K562 (cell line): Measurements from ENCODE around the gene STYXL1. TPM values are rescaled to one million over a fixed set of nuclear protein-coding genes. Genes with fewer than 3 reads are reported as not detected.

ENCODE experiments used
- ATAC-seq: fragments of 200-7000 bp; cut with Tn5 transposase; 3 replicates; pipeline ENCODE4 v1.9.1; 2020; ENCODE audit warnings: moderate library complexity
- BruUV-seq: library from RNA; stranded (reverse); fragments of 400-500 nt; replicated peaks from 2 replicates; lab custom pipeline; 2021; lab: Mats Ljungman, UMichigan
- CTCF ChIA-PET: fragments of 300-600 bp; formaldehyde crosslinking; extraction: SDS; loops from one replicate; lab custom pipeline; 2021; ENCODE audit warnings: low intra/inter-chr PET ratio; lab: Yijun Ruan, JAX
- POLR2A ChIA-PET: fragments of 300-600, 350-650 bp; sonication (Branson Sonifier 250); formaldehyde crosslinking; extraction: SDS; loops from one replicate; lab custom pipeline; 2021; ENCODE audit warnings: antibody characterized with exemption, inconsistent platforms; lab: Yijun Ruan, JAX
- DNase-seq, 4 experiments: peaks; one replicate each; pipeline versions ENCODE4 v3.0.0 to v3.0.0-alpha.2; 2011 to 2018; ENCODE audit warnings: low spot score in 3 of 4, mixed read lengths in 3 of 4; ENCODE audit errors: extremely low read depth in 1 of 4
- FAIRE-seq: peaks from 2 replicates; lab custom pipeline; 2011; peaks lifted over from hg19 to GRCh38; lab: Jason Lieb, UNC
- H2AFZ ChIP-seq: 2 replicates; pipeline ENCODE4 v1.6.0; 2011; ENCODE audit warnings: low read depth, low read length, control low read depth, inconsistent platforms
- H3K27ac ChIP-seq: fragments of 200-600 bp; 3 replicates; pipeline ENCODE4 v1.8.0; 2011; ENCODE audit warnings: low read depth, mild to moderate bottlenecking, control low read depth, inconsistent platforms, low read length, moderate library complexity, mixed read lengths; ENCODE audit errors: extremely low read depth
- H3K27me3 ChIP-seq, 2 experiments: fragments of 300-600 bp in 1 of 2; 2 replicates in 1 of 2; 3 replicates in 1 of 2; pipeline versions ENCODE4 v1.6.0 to v1.8.0; 2011; ENCODE audit warnings: inconsistent platforms in 2 of 2, low read length in 2 of 2, mild to moderate bottlenecking in 1 of 2, mixed read lengths in 1 of 2, moderate library complexity in 1 of 2; ENCODE audit not compliant: control insufficient read depth in 2 of 2, insufficient read depth in 2 of 2
- H3K36me3 ChIP-seq: fragments of 300-600 bp; 3 replicates; pipeline ENCODE4 v1.8.0; 2011; ENCODE audit warnings: mild to moderate bottlenecking, low read length, inconsistent platforms; ENCODE audit not compliant: control insufficient read depth, insufficient read depth
- H3K4me1 ChIP-seq, 2 experiments: fragments of 200-600 bp in 1 of 2; replicated peaks in 1 of 2; 2 replicates in 1 of 2; 3 replicates in 1 of 2; pipeline versions ENCODE4 v1.5.1 to v1.8.0; 2011; ENCODE audit warnings: inconsistent platforms in 2 of 2, low read length in 2 of 2, mild to moderate bottlenecking in 1 of 2, mixed read lengths in 1 of 2, moderate library complexity in 1 of 2; ENCODE audit not compliant: control insufficient read depth in 2 of 2, insufficient read depth in 2 of 2
- H3K4me2 ChIP-seq: 2 replicates; pipeline ENCODE4 v1.6.1; 2011; ENCODE audit warnings: low read length, control low read depth, inconsistent platforms, mixed read lengths; ENCODE audit not compliant: insufficient read depth
- H3K4me3 ChIP-seq: fragments of 200-600 bp; sonication (generic), shearing (Covaris generic); 2 replicates; pipeline ENCODE4 v1.5.1; 2016; ENCODE audit warnings: control low read depth, inconsistent platforms
- H3K79me2 ChIP-seq: fragments of 200-600 bp; 3 replicates; pipeline ENCODE4 v1.8.0; 2011; ENCODE audit warnings: low read length, inconsistent platforms; ENCODE audit not compliant: control insufficient read depth, insufficient read depth
- H3K9ac ChIP-seq, 2 experiments: 2 replicates each; pipeline versions ENCODE4 v1.6.0 to v1.6.1; 2011; ENCODE audit warnings: low read depth in 2 of 2, low read length in 2 of 2, control low read depth in 1 of 2, inconsistent platforms in 1 of 2, mild to moderate bottlenecking in 1 of 2, mixed read lengths in 1 of 2; ENCODE audit not compliant: insufficient read depth in 1 of 2
- H3K9me1 ChIP-seq: one replicate; pipeline ENCODE4 v1.6.0; 2011; ENCODE audit warnings: inconsistent platforms, mild to moderate bottlenecking, low read length, moderate library complexity; ENCODE audit not compliant: control insufficient read depth, insufficient read depth
- H3K9me3 ChIP-seq: replicated peaks from 2 replicates; pipeline ENCODE4 v1.5.1; 2011; ENCODE audit warnings: low read depth, low read length, inconsistent platforms; ENCODE audit not compliant: control insufficient read depth, insufficient read depth
- H4K20me1 ChIP-seq: replicated peaks from 2 replicates; pipeline ENCODE4 v1.6.1; 2011; ENCODE audit warnings: low read length, inconsistent platforms, mixed read lengths; ENCODE audit not compliant: control insufficient read depth, insufficient read depth
- C11orf30 ChIP-seq: fragments of 450-650 bp; IDR thresholded peaks from 2 replicates; pipeline ENCODE4 v1.6.1; 2016; ENCODE audit warnings: low read depth, mild to moderate bottlenecking
- CEBPB ChIP-seq: fragments of 450-650 bp; IDR thresholded peaks from 2 replicates; pipeline ENCODE4 v1.6.1; 2016; ENCODE audit warnings: missing genetic modification characterization, missing compliant biosample characterization
- CEBPG ChIP-seq, 3 experiments: fragments of 200-800 bp in 1 of 3; sonication (Bioruptor generic) in 1 of 3; sonication (generic) in 1 of 3; formaldehyde crosslinking in 1 of 3; IDR thresholded peaks in 2 of 3; conservative IDR thresholded peaks in 1 of 3; 2 replicates each; pipeline versions ENCODE4 v1.6.1 to v1.8.0; 2016 to 2022; ENCODE audit warnings: missing compliant biosample characterization in 2 of 3, missing genetic modification characterization in 2 of 3, mild to moderate bottlenecking in 1 of 3, missing genetic modification reagents in 1 of 3
- GATAD2B ChIP-seq: fragments of 450-650 bp; IDR thresholded peaks from 2 replicates; pipeline ENCODE4 v1.6.1; 2017; ENCODE audit warnings: mild to moderate bottlenecking, borderline replicate concordance
- GTF2E2 ChIP-seq: fragments of 200-800 bp; sonication (Bioruptor generic); IDR thresholded peaks from 2 replicates; pipeline ENCODE4 v1.6.1; 2016; ENCODE audit warnings: missing genetic modification characterization, missing compliant biosample characterization
- HMG20B ChIP-seq: fragments of 250-450 bp; sonication (Bioruptor Pico); IDR thresholded peaks from 2 replicates; pipeline ENCODE4 v1.5.0; 2021; ENCODE audit warnings: mild to moderate bottlenecking
- NCOA6 ChIP-seq: fragments of 450-650 bp; IDR thresholded peaks from 2 replicates; pipeline ENCODE4 v1.6.1; 2017; ENCODE audit warnings: mild to moderate bottlenecking
- NFYB ChIP-seq: IDR thresholded peaks from 2 replicates; pipeline ENCODE4 v1.6.1; 2011; ENCODE audit warnings: mild to moderate bottlenecking, moderate library complexity; ENCODE audit not compliant: insufficient read length; ENCODE audit errors: extremely low read depth
- NR2C1 ChIP-seq, 2 experiments: fragments of 450-650 bp; IDR thresholded peaks; 2 replicates each; pipeline ENCODE4 v1.6.1; 2017; ENCODE audit warnings: mild to moderate bottlenecking in 2 of 2, antibody characterized with exemption in 1 of 2, inconsistent platforms in 1 of 2, missing compliant biosample characterization in 1 of 2, missing genetic modification characterization in 1 of 2
- NR2C2 ChIP-seq, 2 experiments: fragments of 200-800 bp in 1 of 2; sonication (Bioruptor generic) in 1 of 2; sonication (generic) in 1 of 2; formaldehyde crosslinking in 1 of 2; IDR thresholded peaks; 2 replicates each; pipeline versions ENCODE4 v1.6.1 to v1.8.0; 2016 to 2022; ENCODE audit warnings: mild to moderate bottlenecking in 1 of 2, missing compliant biosample characterization in 1 of 2, missing genetic modification characterization in 1 of 2, missing genetic modification reagents in 1 of 2
- POLR2G ChIP-seq: fragments of 200-400 bp; formaldehyde crosslinking; IDR thresholded peaks from 2 replicates; pipeline ENCODE4 v1.6.1; 2017; ENCODE audit warnings: low read depth, mild to moderate bottlenecking, antibody characterized with exemption, low read length, moderate library complexity
- SPI1 ChIP-seq: IDR thresholded peaks from 2 replicates; pipeline ENCODE4 v1.6.1; 2011; ENCODE audit warnings: low read depth, low read length, control low read depth, borderline replicate concordance
- TAF9B ChIP-seq: fragments of 450-650 bp; IDR thresholded peaks from 2 replicates; pipeline ENCODE4 v1.6.1; 2018; ENCODE audit warnings: mild to moderate bottlenecking; ENCODE audit not compliant: partially characterized antibody
- TCF3 ChIP-seq: sonication (generic); formaldehyde crosslinking; IDR thresholded peaks from 2 replicates; pipeline ENCODE4 v1.4.0; 2020; ENCODE audit warnings: mild to moderate bottlenecking, missing genetic modification reagents
- ZBTB33 ChIP-seq: sonication (generic); formaldehyde crosslinking; IDR thresholded peaks from 2 replicates; pipeline ENCODE4 v1.8.1; 2023; ENCODE audit warnings: mild to moderate bottlenecking, missing genetic modification reagents
- ZFPM2 ChIP-seq: fragments of 250-450 bp; sonication (Bioruptor Pico); IDR thresholded peaks from 2 replicates; pipeline ENCODE4 v1.5.1; 2022; ENCODE audit warnings: mild to moderate bottlenecking
- ZKSCAN8 ChIP-seq: fragments of 200-800 bp; sonication (Bioruptor generic); IDR thresholded peaks from 2 replicates; pipeline ENCODE4 v1.6.1; 2016; ENCODE audit warnings: missing genetic modification characterization, missing compliant biosample characterization
- WGBS: fragments of 100-300 bp; shearing (Covaris generic); methylation state at CpG from one replicate; pipeline ENCODE4 v1.1.6; 2016; ENCODE audit warnings: low coverage, mixed read lengths; ENCODE audit not compliant: insufficient coverage; ENCODE audit errors: missing lambda C conversion rate; 5-methylcytosine and 5-hydroxymethylcytosine counted together
- in situ Hi-C: fragments of 300-500 bp; cut with MboI; formaldehyde crosslinking; loops from 4 replicates; pipeline ENCODE4 v1.15.0; 2018; ENCODE audit warnings: inconsistent platforms, mixed read lengths
- intact Hi-C: fragments of 100-400 bp; cut with micrococcal nuclease; formaldehyde crosslinking; loops from 2 replicates; pipeline ENCODE4 v1.14.2; 2022
- polyA plus RNA-seq, 8 experiments: library from polyadenylated mRNA; depleted of rRNA in 4 of 8; stranded (reverse) in 5 of 8; unstranded in 3 of 8; fragments of >200 nt; fragmentation: Nextera tagmentation in 2 of 8; fragmentation: Illumina TruSeq in 1 of 8; extraction: Ambion mirVana in 2 of 8; extraction: Trizol in 1 of 8; gene quantifications; 2 replicates each; pipeline versions ENCODE4 v1.2.1 to v1.2.3, GENCODE V29; 2011 to 2014; ENCODE audit warnings: inconsistent platforms in 1 of 8, missing spikeins in 1 of 8
- total RNA-seq, 7 experiments: library from RNA; depleted of rRNA in 6 of 7; stranded (reverse); fragments of >200 nt in 6 of 7; fragmentation: Illumina TruSeq in 2 of 7; extraction: Trizol in 2 of 7; gene quantifications; 2 replicates each; pipeline versions ENCODE4 v1.2.1 to v1.2.3, GENCODE V29; 2011 to 2021; ENCODE audit warnings: low replicate concordance in 1 of 7

STYXL1 gene
- total and polyA plus RNA-seq, 9 of the 15 experiments (the other 6 are each of a cell fraction or from before 2014, with no cell fraction given), result 36.5 to 97.2 (median 49.9) TPM

GRCh38 chr7:75971961-75972763, 75.6 kb downstream of the STYXL1 start:
- in situ Hi-C loops (no loop called here), intact Hi-C loops (loop anchor here (5.0 kb wide), 1 partner anchor 105 kb away; no protein-coding TSS in a partner anchor)
- Histone ChIP-seq H2AFZ (no peak overlapping the region), H3K9ac (peak overlapping the region in 1 of 2 experiments; percentile 85; a peak in 2 of 4 replicates), H3K79me2 (no peaks in the 10 kb centered on the region), H3K9me1 (no peaks in the 10 kb centered on the region), H3K4me1 (peaks cover 8 to 27% of the 10 kb centered on the region in 2 experiments; a peak in 3 of 5 replicates), H4K20me1 (no peaks in the 10 kb centered on the region), H3K9me3 (no peaks in the 10 kb centered on the region), H3K27ac (no peak overlapping the region), H3K27me3 (no peaks in the 10 kb centered on the region), H3K4me3 (no peak overlapping the region), H3K36me3 (peaks cover 33% of the 10 kb centered on the region; the same call in 2 of the 3 replicates), H3K4me2 (no peak overlapping the region)
- DNase-seq (peak in 2 of 4 experiments; percentile 36 to 53), ATAC-seq (peak; percentile 72), FAIRE-seq (no peak)
- ChIA-PET CTCF (interaction anchor here (0.6 kb wide), 1 partner anchor 123 kb away, joined by 4 read pairs; no protein-coding TSS in a partner anchor), POLR2A (interaction anchor here (0.6 to 1.0 kb wide), 4 partner anchors 17 to 87 kb away, joined by 4 to 6 read pairs (median 4); partner anchors contain the start of gene POR)
- 82% methylated on average over 19 of the region's 19 CpGs for WGBS
- no TSS peak for BruUV-seq
- TF ChIP-seq ZKSCAN8 (CRISPR knock-in tag) (no peak), GTF2E2 (tag) (no peak), NR2C1 (IDR thresholded peaks at IDR 0.05) (peak; percentile 83), NR2C1 (tag; IDR thresholded peaks at IDR 0.05) (peak; percentile 72; the same call in 1 of the 2 replicates), CEBPG (CRISPR knock-in tag; IDR thresholded peaks at IDR 0.05) (peak; percentile 60), CEBPG (tag; conservative IDR thresholded peaks at IDR 0.05 in 1 of 2, IDR thresholded peaks at IDR 0.05 in 1 of 2) (no peak), POLR2G (0 out of 2 replicates have a peak, but pooled peaks have one; percentile 5), TAF9B (no peak), GATAD2B (no peak), ZBTB33 (CRISPR knock-in tag) (0 out of 2 replicates have a peak, but pooled peaks have one; percentile 18), ZFPM2 (CRISPR knock-in tag) (no peak), NR2C2 (CRISPR knock-in tag; IDR thresholded peaks at IDR 0.05) (peak; percentile 79; the same call in 1 of the 2 replicates), NR2C2 (tag; IDR thresholded peaks at IDR 0.05) (peak; percentile 28; the same call in 1 of the 2 replicates), SPI1 (peak; percentile 77), TCF3 (CRISPR knock-in tag) (peak; percentile 67), NFYB (no peak), CEBPB (tag) (peak; percentile 96), HMG20B (CRISPR knock-in tag) (no peak), NCOA6 (no peak), C11orf30 (no peak)
